Activated CD4-positive, alpha-beta T cell treated with anti-CD3 and anti-CD28 coated beads, Interleukin-2, Interleukin-4, amounts not matched to agents 100 ng/mL and 50 ng/mL, durations not matched to agents 16 hours and 8 hours (primary cell): ENCODE data around the gene SYPL2.

Source experiments
- DNase-seq: peaks from one replicate; pipeline ENCODE4 v3.0.0-alpha.2; 2020; ENCODE audit warnings: low spot score

The SYPL2 gene

DNA sequence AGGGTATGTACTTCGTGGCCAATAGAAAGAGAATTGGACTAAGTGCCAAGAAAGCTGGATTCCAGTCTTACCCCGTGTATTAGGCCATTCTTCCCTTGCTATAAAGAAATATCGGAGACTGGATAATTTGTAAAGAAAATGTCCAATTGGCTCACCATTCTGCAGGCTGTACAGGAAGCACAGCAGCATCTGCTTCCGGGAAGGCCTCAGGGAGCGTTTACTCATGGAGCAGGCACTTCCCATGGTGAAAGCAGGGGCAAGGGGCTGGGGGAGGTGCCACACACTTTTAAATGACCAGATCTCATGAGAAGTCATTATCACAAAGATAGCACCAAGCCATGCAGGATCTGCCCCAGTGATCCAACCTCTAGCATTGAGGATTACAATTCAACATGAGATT, 51.0 kb downstream of the SYPL2 start:
- no peak for DNase-seq

DNA sequence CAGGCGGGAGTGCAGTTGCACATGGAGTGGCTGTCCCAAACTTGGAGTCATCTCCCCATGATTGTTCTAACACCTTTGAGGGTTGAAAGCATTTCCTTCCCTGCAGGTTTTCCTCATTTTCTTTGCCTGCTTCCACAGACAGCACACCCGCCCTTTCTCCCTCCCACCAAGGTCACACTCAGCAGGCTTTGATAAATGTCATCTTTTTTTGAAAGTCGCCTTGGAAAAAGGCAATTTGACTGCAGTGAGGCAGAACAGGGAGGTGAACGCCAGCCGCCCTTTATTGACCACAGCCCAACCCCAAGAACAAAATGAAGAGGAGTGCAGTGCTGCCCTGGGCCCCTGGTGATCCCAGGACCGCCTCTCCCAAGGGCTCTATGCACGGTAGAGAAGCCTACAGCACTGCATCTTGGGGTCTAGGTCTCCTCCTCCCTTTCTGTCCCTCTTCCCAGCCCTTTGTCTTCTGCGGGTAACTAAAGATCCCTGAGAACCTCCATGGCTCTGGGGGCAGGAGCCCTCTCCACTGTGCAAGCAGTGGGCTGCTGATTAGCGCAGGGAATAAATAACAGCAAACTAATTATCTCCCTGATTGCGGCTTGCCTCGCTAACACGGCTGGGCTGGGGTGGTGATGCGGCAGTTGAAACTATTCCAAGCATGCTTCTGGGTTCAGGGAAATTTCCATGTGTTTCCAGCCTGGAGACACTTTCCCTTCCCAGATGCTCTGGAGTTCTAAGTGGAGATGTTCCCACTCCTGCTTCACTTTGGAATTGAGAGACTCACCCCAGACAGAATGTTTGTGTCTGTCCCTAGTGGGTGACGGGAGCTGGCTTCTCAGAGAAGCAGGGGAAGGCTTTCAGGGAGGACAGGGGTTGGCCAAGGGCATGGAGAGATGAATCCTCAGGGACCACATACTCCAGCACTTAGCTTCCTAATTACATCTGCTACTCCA, 54.9 kb downstream of the SYPL2 start:
- DNase-seq = no peak

DNA sequence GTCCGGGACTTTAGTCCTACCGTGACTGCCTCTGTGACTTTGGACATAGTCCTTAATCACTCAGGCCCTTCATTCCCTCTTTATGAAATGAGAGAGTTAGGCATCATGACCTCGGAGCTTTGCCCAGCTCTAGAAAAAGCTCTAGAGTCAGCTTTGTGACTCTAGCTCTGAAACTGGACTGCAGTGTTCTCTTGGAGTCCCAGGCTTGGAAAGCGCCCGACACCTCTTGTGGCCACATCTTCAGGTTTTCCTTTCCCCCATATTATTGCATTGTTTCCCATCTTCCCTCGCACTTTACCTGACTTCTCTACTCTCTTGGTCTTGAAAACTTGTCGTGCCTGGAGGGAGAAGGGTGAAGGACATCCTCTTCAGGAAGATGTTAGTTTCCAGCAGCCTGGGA, 55.7 kb downstream of the SYPL2 start:
- no peak for DNase-seq

DNA sequence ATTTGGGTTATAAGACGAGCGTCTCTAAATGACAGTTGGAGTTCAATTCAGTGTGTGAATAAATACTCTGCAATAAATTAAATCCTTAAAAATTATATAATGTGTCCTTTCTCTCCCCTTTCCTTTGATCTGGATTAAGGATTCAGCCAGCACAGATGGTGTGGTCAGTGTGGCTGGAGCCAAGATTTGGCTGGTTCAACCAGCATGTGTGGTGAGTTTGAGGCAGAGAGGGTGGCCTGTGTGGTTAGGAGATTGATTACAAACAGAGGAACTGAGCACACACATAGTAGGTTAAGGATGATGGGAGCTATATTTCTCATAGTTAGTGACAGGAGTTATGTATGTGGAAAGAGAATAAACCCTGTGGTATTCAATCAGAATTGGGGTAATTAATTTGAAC, 57.4 kb downstream of the SYPL2 start:
- no peak for DNase-seq

DNA sequence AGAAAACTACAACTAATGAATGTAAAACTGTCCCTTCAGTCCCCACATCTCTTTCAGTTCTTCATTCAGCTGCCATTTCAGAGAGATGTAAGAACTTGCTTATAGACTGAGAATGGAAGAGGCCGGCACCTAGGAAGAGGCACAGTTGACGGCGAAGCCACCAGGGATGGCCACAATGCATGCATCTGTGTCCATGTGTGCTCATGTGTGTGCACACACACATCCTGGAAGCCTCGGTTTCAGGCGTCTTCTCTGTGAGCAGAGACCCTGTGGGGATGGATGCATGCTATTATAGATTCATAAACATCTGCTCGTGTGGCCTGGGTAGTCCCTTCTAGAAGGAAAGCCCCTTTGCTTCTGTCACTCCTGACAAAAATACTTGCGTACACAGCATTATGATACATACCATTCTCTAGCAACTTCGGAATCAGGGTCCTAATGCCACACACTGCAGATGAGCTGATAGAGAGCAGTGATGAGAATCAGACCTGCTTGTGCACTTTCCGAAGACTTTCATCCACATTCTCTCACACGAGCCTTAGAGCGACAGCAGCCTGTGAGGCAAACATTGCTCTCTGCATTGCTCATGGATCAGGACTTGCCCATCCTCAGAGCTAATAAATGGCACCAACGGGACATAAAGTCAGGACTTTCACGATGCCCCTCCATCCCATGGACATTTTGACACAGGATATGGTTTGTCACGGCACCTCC, 60.9 kb downstream of the SYPL2 start:
- no peak for DNase-seq

DNA sequence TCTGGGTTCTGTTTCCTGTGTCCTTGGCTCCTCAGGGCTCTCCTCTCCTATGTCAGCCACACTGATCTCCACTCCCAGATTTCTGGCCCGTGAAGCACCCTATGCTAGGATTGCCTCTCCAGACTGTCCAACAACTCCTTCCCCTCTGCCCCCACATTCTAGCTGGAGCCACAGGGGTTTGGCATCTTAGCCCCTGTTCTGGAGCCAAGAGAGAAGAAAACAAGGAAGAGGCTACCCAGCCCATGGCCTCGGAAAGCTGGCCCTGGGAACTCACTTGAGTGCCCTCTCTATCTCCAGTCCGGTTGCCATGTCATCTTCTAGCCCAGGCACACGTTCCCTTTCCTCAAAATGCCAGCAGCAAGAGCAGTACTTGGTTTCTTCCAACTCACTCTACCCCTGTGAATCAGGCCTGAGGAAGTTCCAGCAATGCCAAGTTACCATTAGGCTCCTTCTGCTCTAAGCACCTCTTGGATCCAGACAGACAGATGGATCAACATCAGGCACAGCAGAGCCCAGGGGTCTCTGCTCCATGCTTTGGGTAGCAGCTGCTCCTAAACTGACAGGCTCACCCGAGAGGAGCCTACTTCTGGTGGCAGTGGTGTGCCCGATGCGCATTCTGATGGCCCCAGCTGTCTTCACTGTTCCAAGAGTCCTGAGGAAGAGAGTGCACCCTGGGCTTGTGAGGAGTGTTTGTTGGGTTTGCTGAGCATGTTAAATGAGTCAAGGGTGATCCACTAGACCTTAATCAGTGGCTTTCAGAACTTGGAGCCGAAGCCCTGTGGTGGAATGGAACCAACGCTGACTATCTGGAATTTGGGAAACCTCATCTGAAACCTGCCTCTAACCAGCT, 61.7 kb downstream of the SYPL2 start:
- DNase-seq = no peak

DNA sequence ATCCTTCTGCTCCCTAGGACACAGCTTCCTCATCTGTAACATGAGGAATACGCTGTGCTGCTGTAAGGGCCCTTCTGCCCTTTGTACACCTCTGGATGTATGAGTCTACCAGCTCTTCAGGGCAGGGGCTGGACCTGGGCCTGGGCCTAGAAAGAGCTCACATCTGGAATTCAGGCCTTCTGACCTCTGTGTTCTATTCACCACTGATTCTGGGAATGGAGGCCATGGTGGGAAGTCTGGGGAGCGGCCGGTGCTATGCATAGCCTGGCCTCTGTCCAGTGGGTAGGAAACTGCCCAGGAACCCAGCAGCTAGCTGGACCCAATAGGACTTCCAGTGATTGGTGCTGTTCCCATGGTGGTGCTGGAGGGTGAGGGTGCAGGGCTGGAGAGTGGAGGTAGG, 62.4 kb downstream of the SYPL2 start:
- DNase-seq = no peak

DNA sequence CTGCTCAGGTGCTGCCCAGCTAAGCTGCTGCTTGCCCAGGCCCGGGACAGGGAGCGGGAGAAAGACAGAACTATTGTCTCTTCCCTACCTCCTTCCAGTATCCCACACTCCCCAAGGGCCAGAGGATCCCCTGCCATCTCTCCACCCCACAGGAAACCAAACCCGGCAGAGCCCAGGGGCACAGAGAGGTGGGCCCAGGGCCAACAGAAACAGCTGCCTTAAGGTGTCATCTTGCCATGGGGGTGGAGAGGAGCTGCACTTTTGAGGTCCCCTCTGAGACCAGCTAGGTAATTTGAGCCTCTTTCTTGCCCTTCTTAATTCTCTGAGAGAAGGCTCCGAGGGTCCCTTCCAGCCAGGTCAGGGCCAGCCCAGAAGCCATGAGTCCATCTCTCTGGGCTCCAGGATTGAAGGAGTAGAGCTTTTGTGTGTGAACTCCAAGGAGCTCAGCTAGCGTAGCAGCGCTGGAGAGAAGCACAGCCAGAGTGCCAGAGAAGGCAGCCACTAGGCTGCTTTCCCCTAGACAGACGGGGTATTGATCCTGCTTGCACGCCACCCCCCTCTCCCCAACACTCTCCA, 63.6 kb downstream of the SYPL2 start:
- no peak for DNase-seq

DNA sequence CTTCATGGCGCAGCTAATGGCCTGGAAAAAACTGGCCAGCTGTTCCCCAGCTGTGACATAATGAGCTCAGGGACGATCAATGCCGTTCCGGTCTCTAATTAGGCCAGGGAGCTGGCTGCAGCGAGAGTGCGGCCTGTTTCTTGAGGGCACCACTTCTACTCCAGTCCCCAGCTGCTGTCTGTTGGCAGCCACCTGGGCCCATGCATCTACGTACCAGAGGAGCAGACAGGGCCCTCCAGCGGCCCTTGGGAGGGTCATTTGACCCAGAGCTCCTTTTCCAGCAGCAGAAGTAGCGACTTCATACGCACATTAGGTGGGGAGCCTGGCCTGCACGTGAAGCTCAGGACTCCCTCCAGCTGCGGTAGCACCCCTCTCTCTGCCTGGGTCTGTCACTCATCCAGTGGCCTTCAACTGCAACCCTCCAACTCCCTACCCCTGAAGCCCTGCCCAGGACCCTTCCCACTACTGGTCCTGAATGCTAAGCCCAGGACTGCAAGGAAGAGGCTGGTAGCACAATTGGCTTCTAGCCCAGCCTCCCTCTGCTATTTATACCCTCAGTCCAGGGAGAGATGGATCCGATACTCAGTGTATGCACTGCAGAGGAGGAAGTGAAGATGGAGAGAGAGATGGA, 64.2 kb downstream of the SYPL2 start:
- DNase-seq = no peak

DNA sequence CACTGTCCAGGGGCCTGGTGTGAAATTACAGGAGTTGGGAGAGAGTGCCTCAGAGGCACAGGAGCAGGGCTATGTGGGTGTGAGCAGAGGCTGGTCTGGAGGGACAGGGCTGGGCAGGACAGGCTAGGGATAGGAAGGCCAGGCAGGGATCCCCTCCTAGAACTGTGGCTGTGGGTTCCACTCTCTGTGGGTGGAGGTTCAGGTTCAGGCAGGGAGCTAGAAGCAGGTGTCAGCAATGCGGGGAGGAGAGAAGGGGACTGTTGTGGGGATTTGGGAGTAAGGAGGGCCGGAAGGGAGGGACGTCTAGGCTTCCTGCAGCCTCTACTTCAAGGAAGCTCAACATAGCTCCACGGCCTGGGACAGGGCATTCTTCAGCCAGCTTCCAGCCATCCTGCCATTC, 65.0 kb downstream of the SYPL2 start:
- DNase-seq = no peak
